Panc1 (cell line): Measurements from ENCODE around the gene RADIL. TPM values are rescaled to one million over a fixed set of nuclear protein-coding genes. Genes with fewer than 3 reads are reported as not detected.

ENCODE experiments used
- ATAC-seq: fragments of 200-7000 bp; cut with Tn5 transposase; 2 replicates; pipeline ENCODE4 v1.9.1; 2020; ENCODE audit warnings: mild to moderate bottlenecking, moderate library complexity
- BruUV-seq: library from RNA; stranded (reverse); fragments of 400-500 nt; replicated peaks from 2 replicates; lab custom pipeline; 2021; lab: Mats Ljungman, UMichigan
- CTCF ChIA-PET: fragments of 300-600 bp; sonication (Branson Sonifier 250); formaldehyde crosslinking; loops from one replicate; lab custom pipeline; 2022; ENCODE audit warnings: antibody characterized with exemption; lab: Charles Lee
- POLR2A ChIA-PET: fragments of 300-600 bp; sonication (Branson Sonifier 250); formaldehyde crosslinking; loops from one replicate; lab custom pipeline; 2022; ENCODE audit warnings: antibody characterized with exemption; lab: Charles Lee
- DNase-seq: peaks from one replicate; pipeline ENCODE4 v3.0.0-alpha.2; 2010; ENCODE audit warnings: low read depth, low spot score
- H3K27ac ChIP-seq: 2 replicates; pipeline ENCODE4 v1.5.1; 2011; ENCODE audit warnings: mild to moderate bottlenecking, low read length, inconsistent platforms
- H3K27me3 ChIP-seq: fragments of 200-500 bp; sonication (Bioruptor generic); 2 replicates; pipeline ENCODE4 v1.6.0; 2014; ENCODE audit warnings: low read length, inconsistent platforms; ENCODE audit not compliant: control insufficient read depth, insufficient read depth
- H3K36me3 ChIP-seq: fragments of 200-500 bp; sonication (Bioruptor generic); 2 replicates; pipeline ENCODE4 v1.5.1; 2014; ENCODE audit warnings: inconsistent platforms, mild to moderate bottlenecking, low read length, moderate library complexity; ENCODE audit not compliant: control insufficient read depth, insufficient read depth
- H3K4me1 ChIP-seq: 2 replicates; pipeline ENCODE4 v1.5.1; 2011; ENCODE audit warnings: inconsistent platforms, mild to moderate bottlenecking, low read length, moderate library complexity; ENCODE audit not compliant: control insufficient read depth, insufficient read depth
- H3K4me3 ChIP-seq, 2 experiments: 2 replicates each; pipeline ENCODE4 v1.5.1; 2011 to 2012; ENCODE audit warnings: low read depth in 2 of 2, low read length in 2 of 2, mild to moderate bottlenecking in 2 of 2, inconsistent platforms in 1 of 2, moderate library complexity in 1 of 2
- H3K9me3 ChIP-seq: fragments of 200-500 bp; sonication (Bioruptor generic); 2 replicates; pipeline ENCODE4 v1.5.1; 2014; ENCODE audit warnings: low read depth, mild to moderate bottlenecking, inconsistent platforms, low read length, moderate library complexity; ENCODE audit not compliant: control insufficient read depth, insufficient read depth
- POLR2AphosphoS5 ChIP-seq: IDR thresholded peaks from 2 replicates; pipeline ENCODE4 v1.6.1; 2012; ENCODE audit warnings: mild to moderate bottlenecking, low read depth, low read length, moderate library complexity
- SIN3A ChIP-seq: IDR thresholded peaks from 2 replicates; pipeline ENCODE4 v1.6.1; 2012; ENCODE audit warnings: low read depth, mild to moderate bottlenecking, low read length, moderate library complexity, borderline replicate concordance; ENCODE audit not compliant: insufficient read depth
- TCF7L2 ChIP-seq: IDR thresholded peaks from 2 replicates; pipeline ENCODE4 v1.6.1; 2011; ENCODE audit warnings: mild to moderate bottlenecking, low read depth, low read length, inconsistent platforms
- in situ Hi-C: cut with HindIII; loops from 2 replicates; pipeline ENCODE4 v1.10.0; 2016; ENCODE audit warnings: low sequenced_read_pairs, low pct_unique_long_range_greater_than_20kb
- intact Hi-C: fragments of 100-400 bp; cut with micrococcal nuclease; formaldehyde crosslinking; loops from one replicate; pipeline ENCODE4 v1.10.0; 2022; ENCODE audit not compliant: unreplicated experiment
- total RNA-seq: library from RNA; stranded (reverse); gene quantifications from one replicate; pipeline ENCODE4 v1.2.1, GENCODE V29; 2021; ENCODE audit not compliant: unreplicated experiment
- TF ChIP-seq, protein P1 (sequence below): fragments of 450-650 bp; IDR thresholded peaks from 2 replicates; pipeline ENCODE4 v1.5.1; 2017; ENCODE audit warnings: mild to moderate bottlenecking
- TF ChIP-seq, protein P2 (sequence below), 2 experiments: IDR thresholded peaks; 2 replicates each; pipeline ENCODE4 v1.6.1; 2011 to 2012; ENCODE audit warnings: low read depth in 2 of 2, control low read depth in 1 of 2, low read length in 1 of 2, mild to moderate bottlenecking in 1 of 2, moderate library complexity in 1 of 2; ENCODE audit not compliant: insufficient read depth in 1 of 2

The RADIL gene
- total RNA-seq, 1 experiment from 2014 or later: 1.3 TPM

DNA sequence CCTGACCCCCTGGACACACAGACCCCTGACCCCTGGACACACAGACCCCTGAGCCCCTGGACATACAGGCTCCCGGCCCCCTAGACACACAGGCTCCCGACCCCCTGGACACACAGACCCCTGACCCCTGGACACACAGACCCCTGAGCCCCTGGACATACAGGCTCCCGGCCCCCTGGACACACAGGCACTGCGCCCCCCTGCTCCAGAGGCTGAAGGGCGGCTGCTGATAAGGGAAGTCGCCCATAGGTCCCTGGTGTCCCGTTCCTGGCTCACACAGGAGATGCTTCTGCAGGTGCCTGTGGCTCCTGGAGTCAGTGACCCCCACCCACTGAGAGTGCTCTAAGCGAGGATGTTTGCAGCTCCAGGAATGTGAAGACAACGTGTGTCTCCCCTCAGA is 111.8 kb downstream of the RADIL start:
- Histone ChIP-seq H3K27ac (no peak overlapping the region), H3K4me1 (peaks cover 20% of the 10 kb centered on the region), H3K4me3 (no peak overlapping the region), H3K9me3 (no peaks in the 10 kb centered on the region), H3K27me3 (no peaks in the 10 kb centered on the region), H3K36me3 (peaks cover 2% of the 10 kb centered on the region; the same call in 1 of the 2 replicates)
- ATAC-seq (no peak), DNase-seq (no peak)
- CTCF ChIA-PET: no interaction called here
- intact Hi-C loops: no loop called here
- TF ChIP-seq POLR2AphosphoS5 (no peak), TCF7L2 (no peak), SIN3A (no peak)
- TF ChIP-seq, protein P1, sequence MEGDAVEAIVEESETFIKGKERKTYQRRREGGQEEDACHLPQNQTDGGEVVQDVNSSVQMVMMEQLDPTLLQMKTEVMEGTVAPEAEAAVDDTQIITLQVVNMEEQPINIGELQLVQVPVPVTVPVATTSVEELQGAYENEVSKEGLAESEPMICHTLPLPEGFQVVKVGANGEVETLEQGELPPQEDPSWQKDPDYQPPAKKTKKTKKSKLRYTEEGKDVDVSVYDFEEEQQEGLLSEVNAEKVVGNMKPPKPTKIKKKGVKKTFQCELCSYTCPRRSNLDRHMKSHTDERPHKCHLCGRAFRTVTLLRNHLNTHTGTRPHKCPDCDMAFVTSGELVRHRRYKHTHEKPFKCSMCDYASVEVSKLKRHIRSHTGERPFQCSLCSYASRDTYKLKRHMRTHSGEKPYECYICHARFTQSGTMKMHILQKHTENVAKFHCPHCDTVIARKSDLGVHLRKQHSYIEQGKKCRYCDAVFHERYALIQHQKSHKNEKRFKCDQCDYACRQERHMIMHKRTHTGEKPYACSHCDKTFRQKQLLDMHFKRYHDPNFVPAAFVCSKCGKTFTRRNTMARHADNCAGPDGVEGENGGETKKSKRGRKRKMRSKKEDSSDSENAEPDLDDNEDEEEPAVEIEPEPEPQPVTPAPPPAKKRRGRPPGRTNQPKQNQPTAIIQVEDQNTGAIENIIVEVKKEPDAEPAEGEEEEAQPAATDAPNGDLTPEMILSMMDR: no peak
- TF ChIP-seq, protein P2, sequence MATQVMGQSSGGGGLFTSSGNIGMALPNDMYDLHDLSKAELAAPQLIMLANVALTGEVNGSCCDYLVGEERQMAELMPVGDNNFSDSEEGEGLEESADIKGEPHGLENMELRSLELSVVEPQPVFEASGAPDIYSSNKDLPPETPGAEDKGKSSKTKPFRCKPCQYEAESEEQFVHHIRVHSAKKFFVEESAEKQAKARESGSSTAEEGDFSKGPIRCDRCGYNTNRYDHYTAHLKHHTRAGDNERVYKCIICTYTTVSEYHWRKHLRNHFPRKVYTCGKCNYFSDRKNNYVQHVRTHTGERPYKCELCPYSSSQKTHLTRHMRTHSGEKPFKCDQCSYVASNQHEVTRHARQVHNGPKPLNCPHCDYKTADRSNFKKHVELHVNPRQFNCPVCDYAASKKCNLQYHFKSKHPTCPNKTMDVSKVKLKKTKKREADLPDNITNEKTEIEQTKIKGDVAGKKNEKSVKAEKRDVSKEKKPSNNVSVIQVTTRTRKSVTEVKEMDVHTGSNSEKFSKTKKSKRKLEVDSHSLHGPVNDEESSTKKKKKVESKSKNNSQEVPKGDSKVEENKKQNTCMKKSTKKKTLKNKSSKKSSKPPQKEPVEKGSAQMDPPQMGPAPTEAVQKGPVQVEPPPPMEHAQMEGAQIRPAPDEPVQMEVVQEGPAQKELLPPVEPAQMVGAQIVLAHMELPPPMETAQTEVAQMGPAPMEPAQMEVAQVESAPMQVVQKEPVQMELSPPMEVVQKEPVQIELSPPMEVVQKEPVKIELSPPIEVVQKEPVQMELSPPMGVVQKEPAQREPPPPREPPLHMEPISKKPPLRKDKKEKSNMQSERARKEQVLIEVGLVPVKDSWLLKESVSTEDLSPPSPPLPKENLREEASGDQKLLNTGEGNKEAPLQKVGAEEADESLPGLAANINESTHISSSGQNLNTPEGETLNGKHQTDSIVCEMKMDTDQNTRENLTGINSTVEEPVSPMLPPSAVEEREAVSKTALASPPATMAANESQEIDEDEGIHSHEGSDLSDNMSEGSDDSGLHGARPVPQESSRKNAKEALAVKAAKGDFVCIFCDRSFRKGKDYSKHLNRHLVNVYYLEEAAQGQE (IDR thresholded peaks at IDR 0.05; ENCODE audit: insufficient read depth in 1 of 2, low read depth in 2 of 2, low read length in 1 of 2): no peak
- POLR2A ChIA-PET: no interaction called here
- in situ Hi-C loops: no loop called here
- no TSS peak for BruUV-seq

DNA sequence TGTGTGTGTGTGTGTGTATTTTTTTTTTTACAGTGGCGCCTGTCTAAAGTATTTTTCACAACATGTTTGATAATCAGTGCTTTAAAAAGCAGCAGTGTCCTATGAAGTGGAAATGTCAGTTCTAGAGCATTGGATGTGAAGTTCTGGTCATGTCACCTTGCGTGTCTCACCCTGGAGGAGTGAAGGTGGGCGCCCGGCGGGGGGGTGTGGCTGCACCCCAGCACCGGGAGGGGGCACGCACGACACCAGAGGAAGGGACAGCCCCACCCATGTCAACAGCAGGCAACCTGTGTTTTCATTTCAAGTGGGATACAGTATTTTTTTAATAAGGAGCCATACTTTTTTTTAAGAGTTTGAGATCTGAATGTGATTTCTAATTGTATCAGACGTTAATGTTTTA is 112.6 kb downstream of the RADIL start:
- Histone ChIP-seq H3K36me3 (peaks cover 2% of the 10 kb centered on the region; the same call in 1 of the 2 replicates), H3K4me1 (peaks cover 18% of the 10 kb centered on the region), H3K27ac (no peak overlapping the region), H3K9me3 (no peaks in the 10 kb centered on the region), H3K27me3 (no peaks in the 10 kb centered on the region), H3K4me3 (no peak overlapping the region)
- BruUV-seq: no TSS peak
- intact Hi-C loops (no loop called here), in situ Hi-C loops (no loop called here)
- CTCF ChIA-PET: no interaction called here
- POLR2A ChIA-PET: interaction anchor here (0.7 kb wide), 1 partner anchor 83 kb away, joined by 6 read pairs; no protein-coding TSS in a partner anchor
- DNase-seq (no peak), ATAC-seq (no peak)
- TF ChIP-seq POLR2AphosphoS5: no peak
- TF ChIP-seq, protein P1: no peak
- no peak for TF ChIP-seq TCF7L2
- TF ChIP-seq, protein P2 (IDR thresholded peaks at IDR 0.05; ENCODE audit: insufficient read depth in 1 of 2, low read depth in 2 of 2, low read length in 1 of 2): no peak
- TF ChIP-seq SIN3A: no peak
